Neural cell (in vitro differentiated cells): ENCODE data around the gene PRG3. TPM values are rescaled to one million over a fixed set of nuclear protein-coding genes. Genes with fewer than 3 reads are reported as not detected.

Experiments
- H2AFZ ChIP-seq: fragments of 200-600, 300-800 bp; sonication (generic), shearing (Covaris generic); 2 replicates; pipeline ENCODE4 v1.6.0; 2014; ENCODE audit warnings: low read depth, mild to moderate bottlenecking, antibody characterized with exemption, low read length, moderate library complexity
- H3F3A ChIP-seq: fragments of 200-600 bp; shearing (Covaris generic); 2 replicates; pipeline ENCODE4 v1.6.1; 2016; ENCODE audit warnings: mild to moderate bottlenecking, moderate library complexity, mixed read lengths, antibody characterized with exemption, low read length; ENCODE audit not compliant: insufficient read depth, poor library complexity, severe bottlenecking
- H3K27ac ChIP-seq: fragments of 200-600, 300-800 bp; sonication (generic), shearing (Covaris generic); 2 replicates; pipeline ENCODE4 v1.5.1; 2014; ENCODE audit warnings: mild to moderate bottlenecking, low read length, moderate library complexity
- H3K27me3 ChIP-seq: fragments of 300-800, 200-600 bp; sonication (generic), shearing (Covaris generic); 2 replicates; pipeline ENCODE4 v1.6.0; 2014; ENCODE audit warnings: mild to moderate bottlenecking, low read depth, low read length, moderate library complexity; ENCODE audit not compliant: insufficient read depth
- H3K36me3 ChIP-seq: fragments of 300-800, 200-600 bp; sonication (generic), shearing (Covaris generic); 2 replicates; pipeline ENCODE4 v1.5.1; 2014; ENCODE audit warnings: mild to moderate bottlenecking, antibody characterized with exemption, low read length, moderate library complexity; ENCODE audit not compliant: insufficient read depth
- H3K4me2 ChIP-seq: fragments of 300-800, 200-600 bp; sonication (generic), shearing (Covaris generic); 2 replicates; pipeline ENCODE4 v1.6.0; 2014; ENCODE audit warnings: mild to moderate bottlenecking, low read length
- H3K4me3 ChIP-seq: fragments of 300-800, 200-600 bp; sonication (generic), shearing (Covaris generic); 2 replicates; pipeline ENCODE4 v1.5.1; 2014; ENCODE audit warnings: mild to moderate bottlenecking, low read length, moderate library complexity
- H3K79me2 ChIP-seq: fragments of 200-600 bp; shearing (Covaris generic); replicated peaks from 2 replicates; pipeline ENCODE4 v1.6.0; 2014; ENCODE audit warnings: mild to moderate bottlenecking, low read length, moderate library complexity; ENCODE audit not compliant: insufficient read depth
- H3K9ac ChIP-seq: fragments of 300-800, 200-600 bp; sonication (generic), shearing (Covaris generic); 2 replicates; pipeline ENCODE4 v1.6.1; 2016; ENCODE audit warnings: mild to moderate bottlenecking, low read length, mixed read lengths
- H3K9me2 ChIP-seq: fragments of 200-600 bp; shearing (Covaris generic); 2 replicates; pipeline ENCODE4 v1.6.1; 2016; ENCODE audit warnings: mild to moderate bottlenecking, low read length, mixed read lengths; ENCODE audit not compliant: insufficient read depth
- H3K9me3 ChIP-seq: fragments of 200-600, 300-800 bp; sonication (generic), shearing (Covaris generic); 2 replicates; pipeline ENCODE4 v1.6.1; 2016; ENCODE audit warnings: mild to moderate bottlenecking, mixed run types, low read length, moderate library complexity, mixed read lengths
- H4K20me1 ChIP-seq: fragments of 200-600 bp; shearing (Covaris generic); 2 replicates; pipeline ENCODE4 v1.6.1; 2016; ENCODE audit warnings: mild to moderate bottlenecking, mixed run types; ENCODE audit not compliant: insufficient read depth
- EP300 ChIP-seq: fragments of 450-650 bp; conservative IDR thresholded peaks from 2 replicates; pipeline ENCODE4 v1.6.1; 2014; ENCODE audit warnings: antibody characterized with exemption, mild to moderate bottlenecking, moderate library complexity; ENCODE audit not compliant: poor library complexity, severe bottlenecking
- EZH2 ChIP-seq: fragments of 200-600, 300-800 bp; shearing (Covaris generic), sonication (generic); IDR thresholded peaks from 2 replicates; pipeline ENCODE4 v1.6.1; 2014; ENCODE audit warnings: antibody characterized with exemption, low read length, borderline replicate concordance, mild to moderate bottlenecking; ENCODE audit not compliant: insufficient read depth, poor library complexity, severe bottlenecking
- MXI1 ChIP-seq: fragments of 450-650 bp; conservative IDR thresholded peaks from 2 replicates; pipeline ENCODE4 v1.6.1; 2014; ENCODE audit warnings: antibody characterized with exemption, mild to moderate bottlenecking; ENCODE audit not compliant: poor library complexity, severe bottlenecking
- POLR2AphosphoS5 ChIP-seq: IDR thresholded peaks from 2 replicates; pipeline ENCODE4 v1.6.1; 2012
- RAD21 ChIP-seq: fragments of 450-650 bp; conservative IDR thresholded peaks from 2 replicates; pipeline ENCODE4 v1.6.1; 2014; ENCODE audit warnings: antibody characterized with exemption, mild to moderate bottlenecking, moderate library complexity
- SMC3 ChIP-seq: fragments of 450-650 bp; conservative IDR thresholded peaks from 2 replicates; pipeline ENCODE4 v1.6.1; 2014; ENCODE audit warnings: antibody characterized with exemption, mild to moderate bottlenecking, moderate library complexity; ENCODE audit not compliant: poor library complexity
- TAF1 ChIP-seq: IDR thresholded peaks from 2 replicates; pipeline ENCODE4 v1.6.1; 2012; ENCODE audit warnings: low read depth
- polyA plus RNA-seq: library from polyadenylated mRNA; depleted of rRNA; stranded (reverse); fragments of >200 nt; gene quantifications from 2 replicates; pipeline ENCODE4 v1.2.3, GENCODE V29; 2014
- TF ChIP-seq, protein P1 (sequence below): fragments of 450-650 bp; IDR thresholded peaks from 2 replicates; pipeline ENCODE4 v1.5.1; 2014; ENCODE audit warnings: antibody characterized with exemption, mild to moderate bottlenecking, moderate library complexity; ENCODE audit not compliant: poor library complexity, severe bottlenecking
- TF ChIP-seq, protein P2 (sequence below): IDR thresholded peaks from 2 replicates; pipeline ENCODE4 v1.6.1; 2012; ENCODE audit warnings: borderline replicate concordance

Gene PRG3
- polyA plus RNA-seq, 1 donor from 2014 or later = not detected

DNA sequence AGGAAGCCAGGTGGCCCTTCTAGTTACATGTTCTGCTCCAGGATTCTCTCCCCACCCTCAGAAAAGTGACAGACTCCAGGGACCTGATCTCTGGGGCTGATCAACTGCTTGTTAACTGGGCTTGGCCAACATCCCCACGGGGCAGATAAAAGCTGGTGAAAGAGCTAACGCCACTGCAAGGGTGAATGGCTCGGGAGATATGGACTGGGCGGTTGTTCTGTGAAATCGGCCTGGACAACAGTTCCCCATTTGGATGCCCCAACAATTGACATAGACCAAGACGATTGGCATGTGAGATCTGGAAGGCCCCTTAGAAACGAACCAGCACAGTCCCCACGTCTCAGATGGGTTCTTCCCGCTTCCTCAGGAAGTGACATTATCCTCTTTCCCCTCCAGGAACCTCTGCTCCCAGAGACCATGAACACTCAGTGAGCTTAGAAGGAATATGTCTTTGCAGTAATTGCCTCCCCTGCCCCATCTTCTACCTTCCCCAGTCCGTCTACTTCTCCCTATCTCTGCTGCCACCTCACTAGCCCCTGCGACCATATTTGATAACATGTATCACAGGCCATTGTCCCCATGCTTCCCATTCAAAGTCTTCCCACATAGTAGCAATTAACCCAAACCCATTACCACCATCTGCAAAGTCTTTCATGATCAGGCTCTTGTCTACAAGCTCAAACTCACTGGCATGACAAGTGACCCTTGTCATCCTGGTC, 15.1 kb upstream of the PRG3 start:
- no peak overlapping the region for H3K4me3 ChIP-seq
- TF ChIP-seq MXI1 = no peak
- TF ChIP-seq EZH2 = no peak
- no peak for TF ChIP-seq EP300
- TF ChIP-seq RAD21 = no peak
- TF ChIP-seq TAF1 = no peak
- TF ChIP-seq, protein P1, sequence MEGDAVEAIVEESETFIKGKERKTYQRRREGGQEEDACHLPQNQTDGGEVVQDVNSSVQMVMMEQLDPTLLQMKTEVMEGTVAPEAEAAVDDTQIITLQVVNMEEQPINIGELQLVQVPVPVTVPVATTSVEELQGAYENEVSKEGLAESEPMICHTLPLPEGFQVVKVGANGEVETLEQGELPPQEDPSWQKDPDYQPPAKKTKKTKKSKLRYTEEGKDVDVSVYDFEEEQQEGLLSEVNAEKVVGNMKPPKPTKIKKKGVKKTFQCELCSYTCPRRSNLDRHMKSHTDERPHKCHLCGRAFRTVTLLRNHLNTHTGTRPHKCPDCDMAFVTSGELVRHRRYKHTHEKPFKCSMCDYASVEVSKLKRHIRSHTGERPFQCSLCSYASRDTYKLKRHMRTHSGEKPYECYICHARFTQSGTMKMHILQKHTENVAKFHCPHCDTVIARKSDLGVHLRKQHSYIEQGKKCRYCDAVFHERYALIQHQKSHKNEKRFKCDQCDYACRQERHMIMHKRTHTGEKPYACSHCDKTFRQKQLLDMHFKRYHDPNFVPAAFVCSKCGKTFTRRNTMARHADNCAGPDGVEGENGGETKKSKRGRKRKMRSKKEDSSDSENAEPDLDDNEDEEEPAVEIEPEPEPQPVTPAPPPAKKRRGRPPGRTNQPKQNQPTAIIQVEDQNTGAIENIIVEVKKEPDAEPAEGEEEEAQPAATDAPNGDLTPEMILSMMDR = no peak
- no peak for TF ChIP-seq SMC3
- no peak for TF ChIP-seq POLR2AphosphoS5
- TF ChIP-seq, protein P2, sequence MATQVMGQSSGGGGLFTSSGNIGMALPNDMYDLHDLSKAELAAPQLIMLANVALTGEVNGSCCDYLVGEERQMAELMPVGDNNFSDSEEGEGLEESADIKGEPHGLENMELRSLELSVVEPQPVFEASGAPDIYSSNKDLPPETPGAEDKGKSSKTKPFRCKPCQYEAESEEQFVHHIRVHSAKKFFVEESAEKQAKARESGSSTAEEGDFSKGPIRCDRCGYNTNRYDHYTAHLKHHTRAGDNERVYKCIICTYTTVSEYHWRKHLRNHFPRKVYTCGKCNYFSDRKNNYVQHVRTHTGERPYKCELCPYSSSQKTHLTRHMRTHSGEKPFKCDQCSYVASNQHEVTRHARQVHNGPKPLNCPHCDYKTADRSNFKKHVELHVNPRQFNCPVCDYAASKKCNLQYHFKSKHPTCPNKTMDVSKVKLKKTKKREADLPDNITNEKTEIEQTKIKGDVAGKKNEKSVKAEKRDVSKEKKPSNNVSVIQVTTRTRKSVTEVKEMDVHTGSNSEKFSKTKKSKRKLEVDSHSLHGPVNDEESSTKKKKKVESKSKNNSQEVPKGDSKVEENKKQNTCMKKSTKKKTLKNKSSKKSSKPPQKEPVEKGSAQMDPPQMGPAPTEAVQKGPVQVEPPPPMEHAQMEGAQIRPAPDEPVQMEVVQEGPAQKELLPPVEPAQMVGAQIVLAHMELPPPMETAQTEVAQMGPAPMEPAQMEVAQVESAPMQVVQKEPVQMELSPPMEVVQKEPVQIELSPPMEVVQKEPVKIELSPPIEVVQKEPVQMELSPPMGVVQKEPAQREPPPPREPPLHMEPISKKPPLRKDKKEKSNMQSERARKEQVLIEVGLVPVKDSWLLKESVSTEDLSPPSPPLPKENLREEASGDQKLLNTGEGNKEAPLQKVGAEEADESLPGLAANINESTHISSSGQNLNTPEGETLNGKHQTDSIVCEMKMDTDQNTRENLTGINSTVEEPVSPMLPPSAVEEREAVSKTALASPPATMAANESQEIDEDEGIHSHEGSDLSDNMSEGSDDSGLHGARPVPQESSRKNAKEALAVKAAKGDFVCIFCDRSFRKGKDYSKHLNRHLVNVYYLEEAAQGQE = no peak
- H3K27ac ChIP-seq = no peak overlapping the region
- no peaks in the 10 kb centered on the region for H3K79me2 ChIP-seq
- H3K9me3 ChIP-seq = no peaks in the 10 kb centered on the region
- H2AFZ ChIP-seq = no peak overlapping the region
- H3K27me3 ChIP-seq = no peaks in the 10 kb centered on the region
- no peaks in the 10 kb centered on the region for H4K20me1 ChIP-seq
- H3K36me3 ChIP-seq = no peaks in the 10 kb centered on the region
- no peak overlapping the region for H3K9ac ChIP-seq
- no peak overlapping the region for H3K4me2 ChIP-seq
- H3F3A ChIP-seq = no peaks in the 10 kb centered on the region
- H3K9me2 ChIP-seq = no peaks in the 10 kb centered on the region

DNA sequence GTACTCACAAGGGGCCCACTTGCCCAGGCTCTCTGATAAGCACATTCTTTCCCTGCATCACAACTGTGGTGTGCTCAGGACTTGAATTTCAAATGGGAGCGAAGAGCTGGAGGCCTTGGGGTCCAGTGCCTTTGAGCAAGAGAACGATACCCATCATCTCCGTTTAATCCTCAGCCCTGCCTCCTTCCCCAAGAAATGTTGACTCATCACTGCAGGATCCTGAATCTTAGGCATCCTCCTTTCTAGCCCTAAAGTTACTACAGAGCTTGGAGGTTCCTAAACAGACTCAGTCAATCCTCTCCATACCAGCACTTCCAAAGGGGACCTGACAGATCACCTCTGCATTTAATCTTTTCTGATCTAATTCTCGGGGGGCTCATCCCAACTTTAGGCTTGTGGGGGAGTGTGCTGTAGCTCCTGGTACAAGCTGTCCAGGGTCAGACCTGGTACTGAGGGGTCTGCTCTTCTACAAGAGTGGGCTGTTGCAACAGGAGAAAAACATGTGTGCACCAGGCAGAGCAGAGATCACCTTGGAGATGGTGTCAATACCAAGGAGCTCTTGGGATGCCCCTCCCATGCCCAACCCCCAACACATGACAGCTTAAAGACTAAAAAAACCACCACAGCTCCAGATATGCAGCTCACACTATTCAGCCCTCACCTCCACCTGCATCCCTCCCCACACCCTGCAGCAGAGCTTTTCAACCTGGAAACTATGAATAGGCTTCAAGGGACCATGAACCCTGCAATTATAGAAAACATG, 13.4 kb upstream of the PRG3 start:
- no peak for TF ChIP-seq RAD21
- no peak for TF ChIP-seq SMC3
- TF ChIP-seq, protein P1 = no peak
- no peak for TF ChIP-seq EP300
- no peak for TF ChIP-seq POLR2AphosphoS5
- TF ChIP-seq, protein P2 = no peak
- no peak for TF ChIP-seq EZH2
- no peak for TF ChIP-seq MXI1
- Histone ChIP-seq H3F3A (no peaks in the 10 kb centered on the region), H3K9me3 (no peaks in the 10 kb centered on the region), H4K20me1 (no peaks in the 10 kb centered on the region), H3K9me2 (no peaks in the 10 kb centered on the region), H3K4me3 (no peak overlapping the region), H3K79me2 (no peaks in the 10 kb centered on the region), H3K27me3 (no peaks in the 10 kb centered on the region), H3K27ac (no peak overlapping the region), H3K4me2 (no peak overlapping the region), H3K36me3 (no peaks in the 10 kb centered on the region), H2AFZ (no peak overlapping the region), H3K9ac (no peak overlapping the region)
